Measurements from ENCODE around the gene BAK1. TPM values are rescaled to one million over a fixed set of nuclear protein-coding genes. Genes with fewer than 3 reads are reported as not detected.

The BAK1 gene
- total and polyA plus RNA-seq, 12 donors = 12.6 to 37.6 (median 18.7) TPM

DNA sequence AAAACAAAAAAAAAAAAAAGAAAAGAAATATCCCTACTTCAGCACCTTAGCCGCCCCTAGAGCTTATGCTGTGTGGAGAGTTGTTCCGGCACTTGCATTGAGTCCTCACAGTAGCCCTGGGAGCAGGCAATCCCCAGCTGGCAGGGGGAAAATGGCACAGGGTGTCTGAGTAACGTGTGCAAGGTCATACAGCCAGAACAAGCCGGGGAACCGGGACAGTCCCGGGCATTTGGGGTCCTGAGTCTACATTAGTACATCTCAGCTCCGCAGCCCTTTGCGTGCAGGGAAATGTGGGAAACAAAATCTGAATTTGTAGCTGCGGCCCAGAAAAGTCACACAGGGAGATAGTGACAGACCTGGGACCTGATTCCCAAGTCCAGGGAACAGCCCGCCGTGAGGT lies 3.4 kb downstream of the BAK1 start:
- Histone ChIP-seq H3K36me3 (peaks cover 0 to 47% (median 21%) of the 10 kb centered on the region in 9 donors), H3K4me1 (peaks cover 23 to 43% (median 35%) of the 10 kb centered on the region in 9 donors), H3K27me3 (no peaks in the 10 kb centered on the region), H3K27ac (peak overlapping the region in 9 of 10 donors; percentile 66 to 94 (median 89)), H3K4me3 (peak overlapping the region in 2 of 10 donors; percentile 10), H3K9me3 (no peaks in the 10 kb centered on the region)
- TF ChIP-seq CTCF (IDR thresholded peaks at IDR 0.05) = no peak
- ATAC-seq (no peak), DNase-seq (no peak)
- intact Hi-C loops (cut with DNase I) = loop anchor here in 6 of 10 donors (5.0 to 10.0 kb wide), 4 partner anchors 122 to 182 kb away; partner anchors contain the start of genes ZBTB9 (in 4 of the 6), KIFC1 (in 1 of the 6) and SYNGAP1 (in 1 of the 6)
- WGBS, 2 donors = 73 to 79% methylated on average over 11 of the region's 11 CpGs

DNA sequence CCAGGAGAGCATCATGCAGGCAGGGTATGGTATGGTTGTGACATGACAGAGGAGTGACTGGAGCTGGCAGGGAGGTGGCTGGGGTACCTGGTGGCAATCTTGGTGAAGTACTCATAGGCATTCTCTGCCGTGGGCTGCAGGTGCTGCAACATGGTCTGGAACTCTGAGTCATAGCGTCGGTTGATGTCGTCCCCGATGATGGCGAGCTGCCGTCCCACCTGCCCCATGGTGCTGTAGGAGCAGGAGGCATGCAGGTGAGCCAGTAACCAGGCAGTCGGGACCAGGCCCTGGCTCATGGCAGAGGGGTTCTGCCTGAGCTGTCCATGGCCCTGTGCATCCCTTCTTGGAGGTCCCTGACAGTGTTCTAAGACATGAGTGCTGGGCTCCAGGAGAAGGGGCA lies 4.9 kb downstream of the BAK1 start:
- Histone ChIP-seq H3K4me1 (peaks cover 20 to 47% (median 37%) of the 10 kb centered on the region in 9 donors), H3K27ac (no peak overlapping the region), H3K27me3 (no peaks in the 10 kb centered on the region), H3K9me3 (no peaks in the 10 kb centered on the region), H3K36me3 (peaks cover 0 to 47% (median 21%) of the 10 kb centered on the region in 9 donors), H3K4me3 (no peak overlapping the region)
- WGBS, 2 donors = 87 to 95% methylated on average over 8 of the region's 8 CpGs
- no peak for TF ChIP-seq CTCF (IDR thresholded peaks at IDR 0.05)
- ATAC-seq (no peak), DNase-seq (no peak)
- intact Hi-C loops (cut with DNase I) = loop anchor here in 6 of 10 donors (5.0 to 10.0 kb wide), 4 partner anchors 120 to 180 kb away; partner anchors contain the start of genes ZBTB9 (in 4 of the 6), KIFC1 (in 1 of the 6) and SYNGAP1 (in 1 of the 6)

GRCh38 chr6:33571637-33572316 lies 8.3 kb downstream of the BAK1 start:
- no peak for DNase-seq
- intact Hi-C loops (cut with DNase I) = loop anchor here in 5 of 10 donors (1.0 to 10.0 kb wide), 4 partner anchors 117 to 180 kb away; partner anchors contain the start of genes ZBTB9 (in 4 of the 5), KIFC1 (in 2 of the 5) and SYNGAP1 (in 1 of the 5)
- ATAC-seq = peak in 6 of 8 donors; percentile 14 to 40 (median 26)
- H3K4me1 ChIP-seq = peaks cover 5 to 20% (median 10%) of the 10 kb centered on the region in 9 donors
- no peaks in the 10 kb centered on the region for H3K27me3 ChIP-seq
- H3K36me3 ChIP-seq = peaks cover 0 to 36% (median 21%) of the 10 kb centered on the region in 9 donors
- H3K27ac ChIP-seq = peak overlapping the region; percentile 46 to 94 (median 88)
- 44 to 51% methylated on average over 11 of the region's 11 CpGs for WGBS, 2 donors
- no peak for TF ChIP-seq CTCF (IDR thresholded peaks at IDR 0.05)
- H3K4me3 ChIP-seq = peak overlapping the region; percentile 40 to 72 (median 59)
- H3K9me3 ChIP-seq = no peaks in the 10 kb centered on the region

GRCh38 chr6:33570806-33571636 lies 9.1 kb downstream of the BAK1 start:
- 1% methylated on average over 44 of the region's 44 CpGs for WGBS, 2 donors
- Histone ChIP-seq H3K27me3 (no peaks in the 10 kb centered on the region), H3K36me3 (peaks cover 0 to 29% (median 21%) of the 10 kb centered on the region in 9 donors), H3K9me3 (no peaks in the 10 kb centered on the region), H3K4me3 (peak overlapping the region; percentile 40 to 72 (median 59)), H3K4me1 (peaks cover 5 to 17% (median 9%) of the 10 kb centered on the region in 9 donors), H3K27ac (peak overlapping the region; percentile 46 to 94 (median 88))
- intact Hi-C loops (cut with DNase I) = loop anchor here in 5 of 10 donors (1.0 to 10.0 kb wide), 4 partner anchors 116 to 180 kb away; partner anchors contain the start of genes ZBTB9 (in 4 of the 5), KIFC1 (in 2 of the 5) and SYNGAP1 (in 1 of the 5)
- DNase-seq (peak; percentile 83 to 84), ATAC-seq (peak; percentile 92 to 98 (median 96))
- TF ChIP-seq CTCF (IDR thresholded peaks at IDR 0.05) = peak in 3 of 9 donors; percentile 19 to 27 (median 23)

Data from heart right ventricle (tissue), 16 donors.